Left lung (tissue), 10 donors: ENCODE data around the gene DKK3. TPM values are rescaled to one million over a fixed set of nuclear protein-coding genes. Genes with fewer than 3 reads are reported as not detected.
A peak's percentile ranks its signal among the peaks of the same experiment; 100 is the strongest.
"Not testable (repeated sequence)": the region's sequence is repeated elsewhere in the genome, so short reads cannot be mapped to it uniquely, and the experiment has no call there.

Experiments
- ATAC-seq: fragments of 200-7000 bp; cut with Tn5 transposase; one replicate; pipeline ENCODE4 v1.9.1; 2020; ENCODE audit warnings: moderate library complexity
- DNase-seq, 4 donors: peaks; one replicate each; pipeline ENCODE4 v3.0.0-alpha.2; 2013 to 2020
- H3K27ac ChIP-seq, 2 donors: fragments of 200-600 bp; sonication (generic) in 1 of 2; one replicate each; pipeline versions ENCODE4 v1.5.0 to v1.8.0; 2020 to 2021
- H3K27me3 ChIP-seq, 2 donors: fragments of 200-600 bp; sonication (generic) in 1 of 2; one replicate each; pipeline versions ENCODE4 v1.5.0 to v1.8.0; 2020 to 2021
- H3K36me3 ChIP-seq, 2 donors: fragments of 200-600 bp; sonication (generic) in 1 of 2; one replicate each; pipeline versions ENCODE4 v1.5.0 to v1.8.0; 2020 to 2021
- H3K4me1 ChIP-seq, 2 donors: fragments of 200-600 bp; one replicate each; pipeline ENCODE4 v1.8.0; 2021
- H3K4me3 ChIP-seq, 2 donors: fragments of 200-600 bp; sonication (generic) in 1 of 2; one replicate each; pipeline versions ENCODE4 v1.5.0 to v1.8.0; 2020 to 2021; ENCODE audit warnings: mild to moderate bottlenecking in 1 of 2
- H3K9me3 ChIP-seq, 2 donors: fragments of 200-600 bp; sonication (generic) in 1 of 2; one replicate each; pipeline versions ENCODE4 v1.5.0 to v1.8.0; 2020 to 2021
- CTCF ChIP-seq, 2 donors: fragments of 200-600 bp; sonication (generic) in 1 of 2; IDR thresholded peaks; one replicate each; pipeline versions ENCODE4 v1.5.0 to v1.8.0; 2021; ENCODE audit warnings: antibody characterized with exemption in 2 of 2
- intact Hi-C, 2 donors: fragments of 100-400 bp; cut with DNase I; formaldehyde crosslinking; loops; one replicate each; pipeline versions ENCODE4 v1.11.2 to v1.14.2; 2022
- polyA plus RNA-seq, 6 donors: library from polyadenylated mRNA; unstranded; fragments of 120-200 nt; gene quantifications; one replicate each; pipeline ENCODE4 v1.2.1, GENCODE V29; 2013; ENCODE audit not compliant: insufficient read length in 6 of 6
- total RNA-seq, 2 donors: library from RNA; stranded (reverse); fragmentation: NEBNext Ultra II Directional; extraction: Animal tissue kit (Norgen Biotek cat#: 25700); gene quantifications; one replicate each; pipeline ENCODE4 v1.2.1, GENCODE V29; 2021
- donor health status: DM: no; HTN: yes; CAD: no.
- donor health status: DM: no; HTN: no; CAD: no.

The DKK3 gene
- total and polyA plus RNA-seq, 8 donors, result 122 to 198 (median 167) TPM

- H3K9me3 ChIP-seq, result no peaks in the 10 kb centered on the region
- intact Hi-C loops, result loop anchor here in 1 of 2 donors (5.0 to 10.0 kb wide), 2 partner anchors 112 to 249 kb away; no protein-coding TSS in a partner anchor
- peaks cover 0 to 43% of the 10 kb centered on the region in 2 donors for H3K4me1 ChIP-seq
- peak overlapping the region; percentile 79 to 81 for H3K27ac ChIP-seq
- TF ChIP-seq CTCF (IDR thresholded peaks at IDR 0.05), result peak; percentile 84 to 90
- no peak overlapping the region for H3K4me3 ChIP-seq
- no peaks in the 10 kb centered on the region for H3K27me3 ChIP-seq
- DNase-seq (peak; percentile 73 to 87 (median 86)), ATAC-seq (peak; percentile 77)
- no peaks in the 10 kb centered on the region for H3K36me3 ChIP-seq
Observed at GRCh38 chr11:12043959-12044791, 35.7 kb upstream of the DKK3 start.

- H3K27me3 ChIP-seq, result no peaks in the 10 kb centered on the region
- H3K4me3 ChIP-seq, result no peak overlapping the region
- H3K36me3 ChIP-seq, result no peaks in the 10 kb centered on the region
- no peak for TF ChIP-seq CTCF (IDR thresholded peaks at IDR 0.05)
- ATAC-seq (no peak), DNase-seq (no peak)
- H3K9me3 ChIP-seq, result no peaks in the 10 kb centered on the region
- peaks cover 0 to 43% of the 10 kb centered on the region in 2 donors for H3K4me1 ChIP-seq
- intact Hi-C loops, result loop anchor here in 1 of 2 donors (5.0 to 10.0 kb wide), 2 partner anchors 111 to 248 kb away; no protein-coding TSS in a partner anchor
- H3K27ac ChIP-seq, result peak overlapping the region; percentile 79 to 81
Observed at GRCh38 chr11:12043221-12043620, 34.8 kb upstream of the DKK3 start.

GRCh38 chr11:12042215-12042676, 33.8 kb upstream of the DKK3 start:
- ATAC-seq, result no peak

GRCh38 chr11:12040719-12041118, 32.3 kb upstream of the DKK3 start:
- not testable (repeated sequence) for H3K4me3 ChIP-seq, H3K36me3 ChIP-seq, H3K9me3 ChIP-seq, H3K27me3 ChIP-seq, DNase-seq, H3K27ac ChIP-seq, ATAC-seq
- intact Hi-C loops, result loop anchor here in 1 of 2 donors (5.0 to 10.0 kb wide), 2 partner anchors 108 to 246 kb away; no protein-coding TSS in a partner anchor
- H3K4me1 ChIP-seq, result peaks cover 0 to 25% of the 10 kb centered on the region in 2 donors

More at GRCh38 chr11:12042215-12042676, 33.8 kb upstream of the DKK3 start:
- H3K4me3 ChIP-seq, result no peak overlapping the region
- no peaks in the 10 kb centered on the region for H3K9me3 ChIP-seq
- no peak overlapping the region for H3K27ac ChIP-seq
- TF ChIP-seq CTCF (IDR thresholded peaks at IDR 0.05), result no peak
- DNase-seq, result no peak
- intact Hi-C loops, result loop anchor here in 1 of 2 donors (5.0 to 10.0 kb wide), 2 partner anchors 110 to 247 kb away; no protein-coding TSS in a partner anchor
- H3K27me3 ChIP-seq, result no peaks in the 10 kb centered on the region
- H3K36me3 ChIP-seq, result no peaks in the 10 kb centered on the region
- peaks cover 0 to 38% of the 10 kb centered on the region in 2 donors for H3K4me1 ChIP-seq

GRCh38 chr11:12032968-12033367, 24.5 kb upstream of the DKK3 start:
- no peak overlapping the region for H3K4me3 ChIP-seq
- H3K4me1 ChIP-seq, result no peaks in the 10 kb centered on the region
- H3K27me3 ChIP-seq, result no peaks in the 10 kb centered on the region
- ATAC-seq, result no peak
- no peak for TF ChIP-seq CTCF (IDR thresholded peaks at IDR 0.05)
- no peak overlapping the region for H3K27ac ChIP-seq
- no peaks in the 10 kb centered on the region for H3K36me3 ChIP-seq
- no peaks in the 10 kb centered on the region for H3K9me3 ChIP-seq
- DNase-seq, result no peak
- intact Hi-C loops, result no loop called here
